Measurements from ENCODE around the gene SNU13.
A peak's percentile ranks its signal among the peaks of the same experiment; 100 is the strongest.
"Not testable (repeated sequence)": the region's sequence is repeated elsewhere in the genome, so short reads cannot be mapped to it uniquely, and the experiment has no call there.

The SNU13 gene

DNA sequence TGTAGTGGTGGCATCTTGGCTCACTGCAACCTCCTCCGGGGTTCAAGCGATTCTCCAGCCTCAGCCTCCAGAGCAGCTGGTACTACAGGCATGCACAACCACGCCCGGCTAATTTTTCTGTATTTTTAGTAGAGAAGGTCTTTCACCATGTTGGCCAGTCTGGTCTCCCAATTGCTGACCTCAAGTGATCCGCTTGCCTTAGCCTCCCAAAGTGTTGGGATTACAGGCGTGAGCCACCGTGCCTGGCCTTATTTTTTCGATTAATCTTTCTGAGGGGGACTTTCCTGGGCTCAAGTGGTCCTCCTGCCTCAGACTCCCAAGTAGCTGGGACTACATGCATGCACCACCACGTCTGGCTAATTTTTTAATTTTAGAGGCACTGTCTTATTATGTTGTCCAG lies 5.6 kb downstream of the SNU13 start:
- in situ Hi-C loops (cut with HindIII; ENCODE audit: low sequenced_read_pairs), result no loop called here
- no peak for TF ChIP-seq CTCF (IDR thresholded peaks at IDR 0.05; ENCODE audit: low read depth, low read length, missing control alignments)
- H3K4me3 ChIP-seq (ENCODE audit: low read depth, low read length), result peak overlapping the region; percentile 61
- DNase-seq (ENCODE audit: low read depth), result no peak

- peak overlapping the region; percentile 61 for H3K4me3 ChIP-seq (ENCODE audit: low read depth, low read length)
- peak; percentile 66 for DNase-seq (ENCODE audit: low read depth)
- no peak for TF ChIP-seq CTCF (IDR thresholded peaks at IDR 0.05; ENCODE audit: low read depth, low read length, missing control alignments)
- in situ Hi-C loops (cut with HindIII; ENCODE audit: low sequenced_read_pairs), result no loop called here
Measured at GRCh38 chr22:41682033-41682807, 6.4 kb downstream of the SNU13 start.

GRCh38 chr22:41681616-41682015 lies 7.1 kb downstream of the SNU13 start:
- TF ChIP-seq CTCF (IDR thresholded peaks at IDR 0.05; ENCODE audit: low read depth, low read length, missing control alignments), result no peak
- peak overlapping the region; percentile 61 for H3K4me3 ChIP-seq (ENCODE audit: low read depth, low read length)
- in situ Hi-C loops (cut with HindIII; ENCODE audit: low sequenced_read_pairs), result no loop called here
- no peak for DNase-seq (ENCODE audit: low read depth)

- H3K4me3 ChIP-seq (ENCODE audit: low read depth, low read length), result no peak overlapping the region
- DNase-seq (ENCODE audit: low read depth), result no peak
- TF ChIP-seq CTCF (IDR thresholded peaks at IDR 0.05; ENCODE audit: low read depth, low read length, missing control alignments), result no peak
- in situ Hi-C loops (cut with HindIII; ENCODE audit: low sequenced_read_pairs), result no loop called here
Measured at GRCh38 chr22:41676134-41676533, 12.5 kb downstream of the SNU13 start.

DNA sequence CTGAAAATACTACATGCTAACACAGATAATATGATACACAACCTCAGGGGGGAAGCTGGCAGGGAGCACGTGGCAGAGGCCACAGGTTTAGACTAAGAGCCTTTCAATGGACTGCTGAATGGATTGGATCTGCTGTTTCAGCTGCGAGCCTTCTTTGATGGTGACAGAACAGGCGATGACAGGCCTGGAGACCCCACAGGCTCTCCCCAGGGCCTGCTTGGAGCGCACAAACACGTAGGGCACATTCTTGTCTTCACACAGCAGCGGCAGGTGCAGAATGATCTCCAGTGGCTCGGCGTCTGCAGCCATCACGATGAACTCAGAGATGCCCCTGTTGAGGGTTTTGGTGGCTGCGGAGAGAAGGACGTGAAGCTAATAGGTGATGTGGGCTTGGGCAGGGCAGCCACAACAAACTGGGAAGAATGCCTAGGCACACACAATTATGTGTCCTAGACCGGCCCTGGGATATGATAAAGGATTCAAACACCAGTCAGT lies 13.8 kb downstream of the SNU13 start:
- in situ Hi-C loops (cut with HindIII; ENCODE audit: low sequenced_read_pairs), result no loop called here
- no peak overlapping the region for H3K4me3 ChIP-seq (ENCODE audit: low read depth, low read length)
- no peak for TF ChIP-seq CTCF (IDR thresholded peaks at IDR 0.05; ENCODE audit: low read depth, low read length, missing control alignments)
- no peak for DNase-seq (ENCODE audit: low read depth)

DNA sequence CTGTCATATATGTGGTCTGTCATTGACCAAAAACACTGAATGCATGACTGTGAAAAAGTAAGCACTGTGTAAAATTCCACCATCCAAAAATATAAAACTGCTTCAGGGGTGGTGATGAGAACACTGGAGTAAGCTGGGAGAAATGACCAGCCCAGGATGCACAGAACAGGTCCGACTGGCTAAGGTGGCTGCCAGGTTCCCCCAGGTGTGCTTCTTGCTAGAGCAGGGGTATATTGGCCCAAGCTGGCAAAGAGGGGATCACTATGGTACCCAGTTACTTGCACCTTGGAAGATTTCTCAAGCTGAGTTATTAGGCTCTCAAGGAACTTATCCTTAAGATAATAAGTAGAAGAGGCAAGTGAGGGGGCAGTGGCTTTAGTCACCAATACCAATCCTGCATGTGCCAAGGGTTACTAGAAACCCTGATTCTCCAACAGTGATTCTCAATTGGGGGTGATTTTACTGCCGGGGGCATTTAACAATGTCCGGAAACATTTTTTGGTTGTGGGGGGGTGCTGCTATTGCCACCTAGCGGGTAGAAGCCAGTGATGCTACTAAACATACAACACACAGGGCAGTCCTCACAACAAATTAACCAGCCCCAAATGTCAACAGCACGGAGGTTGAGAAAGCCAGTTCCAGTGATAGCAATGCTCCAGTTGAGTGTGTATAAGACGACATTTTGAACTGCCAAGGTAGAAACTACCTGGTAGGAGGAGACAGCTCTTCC lies 15.7 kb downstream of the SNU13 start:
- in situ Hi-C loops (cut with HindIII; ENCODE audit: low sequenced_read_pairs), result no loop called here
- no peak overlapping the region for H3K4me3 ChIP-seq (ENCODE audit: low read depth, low read length)
- TF ChIP-seq CTCF (IDR thresholded peaks at IDR 0.05; ENCODE audit: low read depth, low read length, missing control alignments), result peak; percentile 39
- no peak for DNase-seq (ENCODE audit: low read depth)

DNA sequence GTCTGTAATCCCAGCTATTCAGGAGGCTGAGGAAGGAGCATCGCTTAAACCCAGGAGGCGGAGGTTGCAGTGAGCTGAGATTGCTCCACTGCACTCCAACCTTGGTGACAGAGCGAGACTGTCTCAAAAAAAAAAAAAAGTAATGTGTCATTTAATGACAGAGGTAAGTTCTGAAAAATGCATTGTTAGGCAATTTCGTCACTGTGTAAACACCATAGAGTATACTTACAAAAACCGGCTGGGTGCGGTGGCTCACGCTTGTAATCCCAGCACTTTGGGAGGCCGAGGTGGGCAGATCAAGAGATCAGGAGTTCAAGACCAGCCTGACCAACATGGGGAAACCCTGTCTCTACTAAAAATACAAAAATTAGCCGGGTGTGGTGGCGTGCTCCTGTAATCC lies 16.6 kb downstream of the SNU13 start:
- H3K4me3 ChIP-seq (ENCODE audit: low read depth, low read length); DNase-seq (ENCODE audit: low read depth); in situ Hi-C loops (cut with HindIII; ENCODE audit: low sequenced_read_pairs): not testable (repeated sequence)

Data from astrocyte of the cerebellum (primary cell).